HG02759 (cell line): ENCODE results near the gene CXorf58.
"Not testable (repeated sequence)": the region's sequence is repeated elsewhere in the genome, so short reads cannot be mapped to it uniquely, and the experiment has no call there.

ENCODE experiments used
- ATAC-seq: cut with Tn5 transposase; IDR thresholded peaks from one replicate; pipeline ENCODE4 v1.9.1; 2021; ENCODE audit warnings: mild to moderate bottlenecking, moderate library complexity; ENCODE audit not compliant: unreplicated experiment

The CXorf58 gene

GRCh38 chrX:23907498-23908218 lies at the start of gene CXorf58, which contains the start of gene APOO:
TSS of gene CXorf58 (plus strand) at chrX:23908006. CDS start at chrX:23910303, 2,297 bp downstream.
TSS of gene APOO (minus strand) at chrX:23907938. CDS start at chrX:23907702, 236 bp downstream.
- peak; percentile 93 for ATAC-seq

DNA sequence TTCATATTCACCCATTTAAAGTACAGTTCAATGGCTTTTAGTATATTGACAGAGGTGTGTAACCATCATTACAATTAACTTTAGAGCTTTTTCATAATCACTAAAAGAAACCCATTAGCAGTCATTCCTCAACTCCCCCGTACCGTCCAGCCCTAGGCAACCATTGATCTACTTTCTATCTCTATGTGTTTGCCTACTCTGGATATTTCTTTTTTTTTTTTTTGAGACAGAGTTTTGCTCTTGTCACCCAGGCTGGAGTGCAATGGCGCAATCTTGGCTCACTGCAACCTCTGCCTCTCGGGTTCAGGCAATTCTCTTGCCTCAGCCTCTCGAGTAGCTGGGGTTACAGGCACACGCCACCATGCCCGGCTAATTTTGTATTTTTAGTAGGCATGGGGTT lies 48.6 kb upstream of the CXorf58 start:
- not testable (repeated sequence) for ATAC-seq

- ATAC-seq, result no peak
Observed at GRCh38 chrX:23861215-23861896, 46.5 kb upstream of the CXorf58 start.

GRCh38 chrX:23861952-23862351 lies 45.9 kb upstream of the CXorf58 start:
- not testable (repeated sequence) for ATAC-seq

DNA sequence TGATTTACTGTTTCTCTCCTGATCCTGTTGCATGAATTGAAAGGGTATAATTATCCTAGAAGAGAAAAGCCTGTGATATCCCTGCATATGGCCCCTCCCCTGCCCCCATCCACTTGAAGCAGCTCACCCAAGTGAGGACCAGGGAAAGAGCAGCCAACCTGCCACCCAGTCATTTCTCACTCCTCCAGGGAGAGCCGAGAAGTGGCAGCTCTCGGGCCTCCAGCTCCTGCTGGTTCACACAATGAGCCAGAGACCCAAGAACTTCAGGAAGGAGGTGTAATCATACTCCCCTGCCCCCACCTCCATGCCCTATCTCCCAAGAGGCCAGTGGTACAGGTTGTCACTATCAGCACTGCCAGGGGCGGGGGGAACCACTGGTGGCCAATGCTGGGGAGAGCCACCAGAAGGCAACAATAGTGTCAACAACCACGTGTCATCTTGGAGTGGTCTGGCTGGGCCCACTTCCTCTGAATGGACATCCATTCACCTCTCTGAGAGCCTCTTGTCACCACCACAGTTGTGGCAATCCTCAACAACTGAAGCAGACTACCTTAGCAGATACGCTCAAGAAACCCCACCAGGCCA lies 43.0 kb upstream of the CXorf58 start:
- no peak for ATAC-seq

GRCh38 chrX:23870041-23870440 lies 37.8 kb upstream of the CXorf58 start:
- no peak for ATAC-seq

GRCh38 chrX:23871905-23872546 lies 35.8 kb upstream of the CXorf58 start:
- ATAC-seq, result no peak

- no peak for ATAC-seq
Observed at GRCh38 chrX:23879380-23880090, 28.3 kb upstream of the CXorf58 start.

GRCh38 chrX:23883737-23884354 lies 24.0 kb upstream of the CXorf58 start:
- ATAC-seq, result no peak

GRCh38 chrX:23884427-23885024 lies 23.3 kb upstream of the CXorf58 start:
- no peak for ATAC-seq

DNA sequence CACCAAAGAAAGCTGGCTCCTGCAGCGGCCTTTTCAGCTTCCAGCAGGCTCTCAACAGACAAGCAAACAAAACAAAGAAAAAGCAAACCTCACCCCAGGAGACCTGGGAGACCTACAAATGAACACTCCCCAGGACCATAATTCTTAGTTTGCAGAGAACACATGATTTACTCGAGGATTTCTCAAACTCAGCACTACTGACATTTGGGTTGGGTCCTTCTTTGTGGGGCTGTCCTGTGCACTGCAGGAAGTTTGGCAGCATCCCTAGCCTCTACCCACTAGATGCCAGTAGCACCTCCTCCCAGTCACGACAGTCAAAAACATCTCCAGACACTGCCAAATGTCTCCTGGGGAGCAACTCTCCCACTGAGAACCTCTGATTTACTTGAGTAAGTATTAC lies 22.0 kb upstream of the CXorf58 start:
- no peak for ATAC-seq

DNA sequence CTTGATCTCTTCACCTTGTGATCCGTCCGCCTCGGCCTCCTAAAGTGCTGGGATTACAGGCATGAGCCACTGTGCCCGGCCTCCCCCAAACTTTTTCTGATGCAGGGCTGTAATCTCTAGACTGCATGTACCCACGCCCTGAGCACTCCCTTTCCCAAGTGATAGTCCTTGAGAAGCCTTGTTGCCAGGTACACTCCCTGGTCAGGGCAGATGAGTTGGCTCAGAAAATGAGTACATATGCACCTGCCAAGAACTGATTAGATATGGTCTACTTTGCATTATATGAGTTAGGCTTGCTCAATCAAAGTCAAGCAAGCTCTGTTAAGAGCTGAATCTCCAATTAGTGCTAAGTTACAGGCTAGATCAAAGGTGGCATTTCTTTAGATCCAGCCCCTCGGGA lies 20.4 kb upstream of the CXorf58 start:
- no peak for ATAC-seq

DNA sequence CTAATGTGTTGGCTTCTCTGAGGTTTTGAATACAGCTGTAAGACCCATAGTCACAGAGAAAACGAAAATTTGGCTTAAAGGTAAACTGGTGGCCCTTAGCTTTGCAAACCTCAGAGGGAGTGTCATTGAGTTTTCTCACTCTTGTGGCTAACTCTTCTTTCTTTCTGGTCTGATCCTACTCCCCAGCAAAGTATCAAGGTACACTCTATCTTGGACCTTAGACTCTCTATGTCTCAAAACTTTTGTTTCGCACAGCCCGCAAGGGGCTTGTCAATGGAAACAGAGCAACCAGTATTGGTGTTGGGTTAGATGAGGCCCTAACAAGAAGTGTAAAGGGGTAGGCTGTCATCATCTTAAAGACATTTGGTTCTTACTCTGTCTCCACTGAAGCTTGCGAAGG lies 19.9 kb upstream of the CXorf58 start:
- ATAC-seq, result no peak

DNA sequence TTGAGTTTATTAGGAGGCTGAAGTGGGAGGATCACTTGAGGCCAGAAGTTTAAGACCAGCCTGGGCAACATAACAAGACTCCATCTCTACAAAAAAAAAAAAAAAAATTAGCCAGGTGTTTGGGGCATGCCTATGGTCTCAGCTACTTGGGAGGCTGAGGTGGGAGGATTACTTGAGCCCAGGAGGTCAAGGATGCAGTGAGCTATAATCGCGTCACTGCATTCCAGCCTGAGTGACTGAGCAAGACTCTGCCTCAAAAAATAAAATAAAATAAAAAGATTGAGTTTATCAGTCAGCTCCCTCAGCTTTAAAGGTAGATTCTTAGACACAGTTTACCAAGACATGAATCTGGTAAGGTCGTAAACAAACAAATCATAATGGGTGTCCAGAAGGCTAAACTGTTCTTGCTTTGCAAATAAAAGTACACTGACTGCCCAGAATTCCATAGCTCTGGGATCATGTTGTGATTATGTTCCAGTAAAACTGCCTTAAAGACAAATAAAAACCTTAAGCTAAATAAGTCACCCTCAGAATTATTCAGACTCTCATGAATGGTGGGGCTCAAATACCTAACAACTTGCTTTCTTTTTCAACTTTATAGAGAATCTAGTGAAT lies 18.8 kb upstream of the CXorf58 start:
- ATAC-seq, result no peak

DNA sequence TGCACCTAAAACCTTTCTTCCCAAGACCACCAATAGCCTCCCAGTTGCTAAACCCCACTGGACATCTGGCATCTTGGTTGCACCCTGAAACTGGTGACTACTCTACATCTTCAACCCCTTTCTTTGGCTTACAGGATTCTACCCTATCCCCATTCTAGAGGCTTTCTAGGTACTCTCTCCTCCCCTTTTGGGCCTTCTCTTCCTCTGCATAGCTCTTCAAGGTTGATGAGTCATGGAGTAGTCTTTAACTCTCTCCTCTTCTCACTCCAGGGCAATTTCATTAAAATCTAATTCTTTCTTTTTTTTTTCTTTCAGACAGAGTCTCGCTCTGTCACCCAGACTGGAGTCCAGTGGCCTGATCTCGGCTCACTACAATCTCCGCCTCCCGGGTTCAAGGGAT lies 16.9 kb upstream of the CXorf58 start:
- ATAC-seq, result no peak

- not testable (repeated sequence) for ATAC-seq
Observed at GRCh38 chrX:23894993-23895392, 12.8 kb upstream of the CXorf58 start.

DNA sequence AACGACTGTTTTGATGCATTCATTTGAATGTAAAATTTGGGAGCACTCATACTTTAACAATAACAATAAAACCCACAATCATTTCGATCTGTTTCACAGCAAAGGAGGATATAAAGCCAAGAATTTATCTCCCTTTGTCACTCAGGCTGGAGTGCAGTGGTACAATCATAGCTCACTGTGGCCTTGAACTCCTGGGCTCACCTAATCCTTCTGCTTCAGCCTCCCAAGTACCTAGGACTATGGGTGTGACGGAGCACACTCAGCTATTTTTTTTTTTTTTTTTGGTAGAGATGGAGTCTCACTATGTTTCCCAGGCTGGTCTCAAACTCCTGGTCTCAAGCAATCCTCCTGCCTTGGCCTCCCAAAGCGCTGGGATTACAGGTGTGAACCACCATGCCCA lies 11.3 kb upstream of the CXorf58 start:
- ATAC-seq, result not testable (repeated sequence)

- no peak for ATAC-seq
Observed at GRCh38 chrX:23896981-23897380, 10.8 kb upstream of the CXorf58 start.

GRCh38 chrX:23898412-23898959 lies 9.3 kb upstream of the CXorf58 start:
- no peak for ATAC-seq
